ENCODE results near the gene TRIB2.
"Not testable (repeated sequence)": the region's sequence is repeated elsewhere in the genome, so short reads cannot be mapped to it uniquely, and the experiment has no call there.

TRIB2 gene

GRCh38 chr2:12716282-12717190 lies at the start of gene TRIB2:
Gene TRIB2, plus strand, starts transcription at chr2:12716936. Its CDS starts 1,372 bp downstream, at chr2:12718308.
- peak; percentile 81 for DNase-seq (ENCODE audit: low read depth, low spot score)

- no peak for DNase-seq (ENCODE audit: low read depth, low spot score)
These were observed 47.7 kb upstream of the TRIB2 start for GRCh38 chr2:12669036-12669435.

GRCh38 chr2:12672711-12673315 lies 43.9 kb upstream of the TRIB2 start:
- no peak for DNase-seq (ENCODE audit: low read depth, low spot score)

DNA sequence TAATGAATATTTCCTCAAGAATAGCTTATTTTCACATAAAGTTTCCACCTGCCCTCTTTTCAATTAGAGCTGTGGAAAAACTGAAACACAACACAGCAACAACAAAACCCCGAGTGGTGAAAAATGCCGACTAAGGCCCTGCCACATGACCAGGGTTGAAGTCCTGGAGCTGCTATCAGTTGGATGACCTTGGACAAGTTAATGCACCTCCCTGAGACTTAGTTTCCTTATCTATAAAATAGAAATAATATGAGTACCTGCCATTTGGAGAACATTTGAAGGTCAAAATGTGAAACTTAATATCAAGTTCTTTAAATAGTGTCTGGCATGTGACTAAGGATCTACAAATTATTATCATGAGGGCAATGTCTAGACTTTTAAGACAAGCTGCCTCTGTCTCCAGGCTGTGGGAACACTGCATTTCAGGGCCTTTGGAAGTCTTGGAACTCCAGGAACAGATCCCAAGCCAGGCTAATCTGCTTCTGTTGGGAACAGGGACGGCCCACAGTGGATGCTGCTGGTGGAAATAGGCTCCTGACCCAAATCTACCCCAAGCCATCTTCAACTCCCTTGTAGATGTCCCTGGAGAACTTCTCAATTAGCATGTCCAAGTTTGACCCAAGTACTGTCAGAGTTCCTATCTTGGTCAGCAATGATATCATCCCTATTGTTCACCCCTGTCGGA lies 42.0 kb upstream of the TRIB2 start:
- DNase-seq (ENCODE audit: low read depth, low spot score), result no peak

GRCh38 chr2:12675352-12675795 lies 41.4 kb upstream of the TRIB2 start:
- no peak for DNase-seq (ENCODE audit: low read depth, low spot score)

- DNase-seq (ENCODE audit: low read depth, low spot score), result no peak
These were observed 40.9 kb upstream of the TRIB2 start for GRCh38 chr2:12675801-12676200.

- no peak for DNase-seq (ENCODE audit: low read depth, low spot score)
These were observed 40.0 kb upstream of the TRIB2 start for GRCh38 chr2:12676771-12677170.

DNA sequence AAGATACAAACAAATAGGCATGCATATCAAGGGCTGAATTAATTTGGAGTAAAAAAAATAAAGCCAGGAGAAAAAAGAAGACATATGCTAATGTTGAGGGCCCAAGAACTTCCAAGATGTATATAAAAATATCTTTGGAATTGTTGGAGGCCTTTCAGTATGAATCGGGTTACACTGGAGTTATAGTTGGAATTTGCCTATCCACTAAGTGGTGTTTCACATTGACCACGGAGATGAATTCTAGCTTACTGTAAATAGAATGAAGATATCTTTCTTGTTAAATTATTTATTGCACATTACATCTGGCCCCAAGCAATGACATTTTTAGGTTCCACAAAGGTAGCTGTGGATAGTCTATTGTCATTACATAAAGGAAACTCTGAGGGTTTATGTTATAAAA lies 38.5 kb upstream of the TRIB2 start:
- no peak for DNase-seq (ENCODE audit: low read depth, low spot score)

GRCh38 chr2:12679550-12680072 lies 37.1 kb upstream of the TRIB2 start:
- DNase-seq (ENCODE audit: low read depth, low spot score), result no peak

- not testable (repeated sequence) for DNase-seq (ENCODE audit: low read depth, low spot score)
These were observed 36.6 kb upstream of the TRIB2 start for GRCh38 chr2:12680115-12680514.

- DNase-seq (ENCODE audit: low read depth, low spot score), result no peak
These were observed 34.7 kb upstream of the TRIB2 start for GRCh38 chr2:12682017-12682416.

GRCh38 chr2:12683457-12684100 lies 33.2 kb upstream of the TRIB2 start:
- no peak for DNase-seq (ENCODE audit: low read depth, low spot score)

- DNase-seq (ENCODE audit: low read depth, low spot score), result no peak
These were observed 32.2 kb upstream of the TRIB2 start for GRCh38 chr2:12684471-12684936.

GRCh38 chr2:12685145-12685544 lies 31.6 kb upstream of the TRIB2 start:
- DNase-seq (ENCODE audit: low read depth, low spot score), result no peak

DNA sequence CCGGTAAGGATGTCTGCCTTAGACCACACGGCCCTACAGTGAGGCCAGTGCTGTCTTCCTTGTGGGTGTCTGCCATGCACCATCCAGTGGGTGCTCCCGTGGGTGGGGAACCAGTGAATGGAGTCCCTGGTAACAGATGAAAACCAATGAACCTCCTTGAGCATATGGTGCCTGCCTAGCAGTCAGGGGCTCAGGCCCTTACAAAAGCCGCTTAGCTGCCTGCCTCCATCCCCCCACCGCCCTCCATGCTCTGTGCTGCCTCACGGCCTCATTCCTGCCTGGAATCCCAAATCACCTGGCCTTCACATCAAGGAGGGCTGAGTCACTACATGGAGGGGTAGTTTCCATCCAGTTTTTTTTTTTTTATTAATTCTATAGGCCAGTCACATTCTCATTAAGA lies 30.8 kb upstream of the TRIB2 start:
- DNase-seq (ENCODE audit: low read depth, low spot score), result no peak

GRCh38 chr2:12686708-12687283 lies 29.9 kb upstream of the TRIB2 start:
- DNase-seq (ENCODE audit: low read depth, low spot score), result no peak

- no peak for DNase-seq (ENCODE audit: low read depth, low spot score)
These were observed 28.6 kb upstream of the TRIB2 start for GRCh38 chr2:12688091-12688490.

DNA sequence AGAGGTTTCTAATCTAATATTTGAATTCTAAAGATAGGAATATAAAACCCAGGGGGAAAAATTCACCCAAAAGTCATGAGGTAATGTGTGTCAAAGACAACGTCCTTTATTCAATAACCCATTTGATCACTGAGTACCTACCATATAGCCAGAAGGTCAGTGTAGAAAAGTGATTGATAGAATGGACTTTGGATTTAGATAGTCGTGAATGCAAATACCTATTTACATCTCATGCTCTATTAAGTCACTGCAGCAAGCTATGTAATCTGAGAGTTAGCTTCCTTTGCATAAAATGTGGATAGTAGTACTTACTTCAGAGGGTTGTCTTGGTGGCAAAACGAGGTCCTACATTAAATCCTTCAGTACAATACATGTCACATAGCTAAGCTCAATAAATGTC lies 27.8 kb upstream of the TRIB2 start:
- DNase-seq (ENCODE audit: low read depth, low spot score), result no peak

- no peak for DNase-seq (ENCODE audit: low read depth, low spot score)
These were observed 23.2 kb upstream of the TRIB2 start for GRCh38 chr2:12693509-12693908.

GRCh38 chr2:12694990-12695774 lies 21.6 kb upstream of the TRIB2 start:
- DNase-seq (ENCODE audit: low read depth, low spot score), result no peak

All from activated CD4-positive, CD25-positive, alpha-beta regulatory T cell treated with anti-CD3 and anti-CD28 coated beads, Interleukin-2, amount 50 U/mL, for 16 hours (primary cell).